ENCODE data around the gene HBA2.
A peak's percentile ranks its signal among the peaks of the same experiment; 100 is the strongest.
"Not testable (repeated sequence)": the region's sequence is repeated elsewhere in the genome, so short reads cannot be mapped to it uniquely, and the experiment has no call there.

Gene HBA2

GRCh38 chr16:155031-155398 lies 17.7 kb upstream of the HBA2 start:
- no peak for DNase-seq (ENCODE audit: low spot score)

DNA sequence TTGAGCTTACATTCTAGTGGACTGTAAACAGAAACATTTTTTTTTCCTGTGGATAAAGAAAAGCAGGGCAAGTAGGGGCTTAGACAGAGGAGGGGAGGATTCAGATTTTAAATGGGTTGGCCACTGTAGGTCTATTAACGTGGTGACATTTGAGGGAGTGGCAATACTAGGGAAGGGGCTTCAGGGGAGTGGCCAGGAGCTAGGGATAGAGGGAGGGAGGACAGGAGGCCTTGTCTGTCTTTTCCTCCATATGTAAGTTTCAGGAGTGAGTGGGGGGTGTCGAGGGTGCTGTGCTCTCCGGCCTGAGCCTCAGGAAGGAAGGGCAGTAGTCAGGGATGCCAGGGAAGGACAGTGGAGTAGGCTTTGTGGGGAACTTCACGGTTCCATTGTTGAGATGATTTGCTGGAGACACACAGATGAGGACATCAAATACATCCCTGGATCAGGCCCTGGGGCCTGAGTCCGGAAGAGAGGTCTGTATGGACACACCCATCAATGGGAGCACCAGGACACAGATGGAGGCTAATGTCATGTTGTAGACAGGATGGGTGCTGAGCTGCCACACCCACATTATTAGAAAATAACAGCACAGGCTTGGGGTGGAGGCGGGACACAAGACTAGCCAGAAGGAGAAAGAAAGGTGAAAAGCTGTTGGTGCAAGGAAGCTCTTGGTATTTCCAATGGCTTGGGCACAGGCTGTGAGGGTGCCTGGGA lies 13.4 kb upstream of the HBA2 start:
- no peak for DNase-seq (ENCODE audit: low spot score)

DNA sequence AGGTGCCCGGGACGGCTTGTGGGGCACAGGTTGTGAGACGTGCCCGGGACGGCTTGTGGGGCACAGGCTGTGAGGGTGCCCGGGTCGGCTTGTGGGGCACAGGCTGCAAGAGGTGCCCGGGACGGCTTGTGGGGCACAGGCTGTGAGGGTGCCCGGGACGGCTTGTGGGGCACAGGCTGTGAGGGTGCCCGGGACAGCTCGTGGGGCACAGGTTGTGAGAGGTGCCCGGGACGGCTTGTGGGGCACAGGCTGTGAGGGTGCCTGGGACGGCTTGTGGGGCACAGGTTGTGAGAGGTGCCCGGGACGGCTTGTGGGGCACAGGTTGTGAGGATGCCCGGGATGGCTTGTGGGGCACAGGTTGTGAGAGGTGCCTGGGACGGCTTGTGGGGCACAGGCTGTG lies 12.4 kb upstream of the HBA2 start:
- DNase-seq (ENCODE audit: low spot score), result not testable (repeated sequence)

DNA sequence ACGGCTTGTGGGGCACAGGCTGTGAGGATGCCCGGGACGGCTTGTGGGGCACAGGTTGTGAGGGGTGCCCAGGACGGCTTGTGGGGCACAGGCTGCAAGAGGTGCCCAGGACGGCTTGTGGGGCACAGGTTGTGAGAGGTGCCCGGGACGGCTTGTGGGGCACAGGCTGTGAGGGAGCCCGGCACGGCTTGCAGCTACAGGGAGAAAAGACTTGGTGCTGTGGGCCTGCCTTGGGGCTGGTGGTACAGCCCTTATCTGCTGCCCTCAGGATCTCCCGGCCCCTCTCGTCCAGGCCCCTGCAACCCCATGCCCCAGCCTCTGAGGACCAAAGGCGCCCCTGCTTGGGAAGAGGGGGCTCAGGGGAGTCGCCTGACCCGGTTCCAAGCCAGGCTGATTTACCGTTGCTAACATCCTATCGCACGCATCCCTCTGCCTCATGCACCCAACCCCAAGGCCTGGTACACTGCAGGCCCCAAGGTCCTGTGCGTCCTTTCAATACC lies 11.9 kb upstream of the HBA2 start:
- DNase-seq (ENCODE audit: low spot score), result no peak

DNA sequence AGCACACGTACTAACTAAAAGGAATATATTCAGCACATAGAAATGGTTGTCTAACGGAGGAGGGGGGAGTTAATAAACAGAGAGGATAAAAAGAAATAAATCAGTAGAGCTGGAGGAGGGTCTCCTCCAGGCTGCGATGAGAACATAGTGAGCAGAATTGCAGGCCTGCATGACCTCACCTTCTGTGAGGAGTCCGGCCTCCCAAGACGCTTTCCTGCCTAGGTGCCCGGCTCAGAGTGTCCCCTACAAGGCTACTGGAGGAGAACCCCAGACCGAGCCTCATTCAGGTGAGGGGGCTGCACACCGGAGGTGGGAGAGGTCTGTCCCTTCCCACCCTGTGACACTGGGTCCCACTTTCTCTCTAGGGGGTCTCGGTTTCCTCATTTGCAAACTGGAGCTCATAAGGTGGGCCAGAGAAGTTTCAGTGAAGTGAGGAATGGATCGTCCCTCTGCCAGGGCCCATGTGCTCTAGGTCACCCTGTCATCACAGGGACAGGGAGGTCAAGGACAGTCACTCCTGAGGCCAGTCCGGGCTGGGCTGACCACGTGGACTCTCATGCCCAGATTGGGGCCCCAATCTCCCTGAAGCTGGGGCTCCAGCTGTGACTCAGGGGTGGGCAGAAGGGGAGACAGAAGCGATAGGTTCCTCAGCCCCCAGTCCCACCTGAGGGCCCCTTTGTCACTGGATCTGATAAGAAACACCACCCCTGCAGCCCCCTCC lies 10.2 kb upstream of the HBA2 start:
- DNase-seq (ENCODE audit: low spot score), result peak; percentile 8

- not testable (repeated sequence) for DNase-seq (ENCODE audit: low spot score)
Measured at GRCh38 chr16:163139-163538, 9.5 kb upstream of the HBA2 start.

DNA sequence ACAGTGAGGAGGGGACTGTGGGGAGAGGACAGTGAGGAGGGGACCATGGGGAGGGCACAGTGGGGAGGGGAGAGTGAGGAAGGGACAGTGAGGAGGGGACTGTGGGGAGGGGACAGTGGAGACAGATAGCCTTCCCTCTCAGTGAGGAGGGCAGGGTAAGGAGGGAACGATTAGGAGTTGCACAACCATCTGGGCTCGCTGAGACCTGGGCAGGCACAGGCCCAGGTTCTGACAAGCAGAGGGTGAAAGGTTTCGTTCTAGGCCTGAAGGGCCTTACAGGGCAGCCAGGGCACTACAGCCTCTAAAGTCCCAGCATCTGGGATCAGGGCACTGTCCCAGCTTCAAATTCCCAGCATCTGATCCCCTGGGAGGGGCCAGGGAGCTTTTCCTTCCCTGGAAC lies 9.0 kb upstream of the HBA2 start:
- DNase-seq (ENCODE audit: low spot score), result not testable (repeated sequence)

- DNase-seq (ENCODE audit: low spot score), result not testable (repeated sequence)
Measured at GRCh38 chr16:164134-164823, 8.4 kb upstream of the HBA2 start.

DNA sequence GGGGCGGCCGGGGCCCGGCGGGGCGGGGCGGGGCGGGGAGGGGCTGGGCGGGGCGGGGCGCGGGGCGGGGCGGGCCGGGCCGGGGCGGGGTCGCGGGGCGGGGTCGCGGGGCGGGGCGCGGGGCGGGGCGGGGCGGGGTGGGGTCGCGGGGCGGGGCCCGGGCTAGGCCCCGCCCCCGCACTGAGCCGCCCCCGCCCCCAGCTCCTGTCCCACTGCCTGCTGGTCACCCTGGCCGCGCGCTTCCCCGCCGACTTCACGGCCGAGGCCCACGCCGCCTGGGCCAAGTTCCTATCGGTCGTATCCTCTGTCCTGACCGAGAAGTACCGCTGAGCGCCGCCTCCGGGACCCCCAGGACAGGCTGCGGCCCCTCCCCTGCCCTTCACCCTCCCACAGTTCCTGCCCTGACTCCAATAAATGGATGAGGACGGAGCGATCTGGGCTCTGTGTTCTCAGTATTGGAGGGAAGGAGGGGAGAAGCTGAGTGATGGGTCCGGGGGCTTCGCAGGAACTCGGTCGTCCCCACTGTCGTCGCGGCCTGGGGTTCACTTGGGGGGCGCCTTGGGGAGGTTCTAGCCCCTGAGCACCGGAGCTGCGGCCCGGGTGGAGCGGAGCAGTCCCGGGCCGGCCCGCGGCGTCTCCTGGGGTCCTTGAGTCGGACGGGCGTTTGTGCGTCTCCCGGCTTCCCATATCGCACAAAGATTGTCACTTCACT lies 7.7 kb upstream of the HBA2 start:
- peak; percentile 37 for DNase-seq (ENCODE audit: low spot score)

- peak; percentile 27 for DNase-seq (ENCODE audit: low spot score)
Measured at GRCh38 chr16:165539-166374, 6.9 kb upstream of the HBA2 start, which contains the start of gene HBM. Gene HBM (plus strand): TSS chr16:165978. CDS start chr16:165998, 20 bp downstream.

DNA sequence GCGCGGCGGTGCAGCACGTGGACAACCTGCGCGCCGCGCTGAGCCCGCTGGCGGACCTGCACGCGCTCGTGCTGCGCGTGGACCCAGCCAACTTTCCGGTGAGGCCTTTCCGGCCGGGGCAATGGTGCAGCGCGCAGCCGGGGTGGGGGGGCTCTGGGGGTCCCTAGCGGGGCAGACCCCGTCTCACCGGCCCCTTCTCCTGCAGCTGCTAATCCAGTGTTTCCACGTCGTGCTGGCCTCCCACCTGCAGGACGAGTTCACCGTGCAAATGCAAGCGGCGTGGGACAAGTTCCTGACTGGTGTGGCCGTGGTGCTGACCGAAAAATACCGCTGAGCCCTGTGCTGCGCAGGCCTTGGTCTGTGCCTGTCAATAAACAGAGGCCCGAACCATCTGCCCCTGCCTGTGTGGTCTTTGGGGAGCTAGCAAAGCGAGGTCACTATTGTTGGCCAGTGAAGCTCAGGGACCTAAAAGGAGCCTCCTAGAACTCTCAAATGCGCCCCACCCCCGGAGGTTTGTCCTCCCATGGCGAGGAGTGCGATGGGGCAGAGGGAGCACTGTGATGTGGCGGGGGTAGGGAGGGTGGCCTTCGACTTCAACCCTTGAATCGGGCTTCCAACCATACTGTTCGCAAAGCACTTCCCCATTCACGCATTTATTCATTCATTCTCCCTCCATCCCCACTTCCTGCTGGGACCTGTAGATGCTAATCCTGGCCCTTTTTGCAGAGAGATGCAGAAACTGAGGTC lies 6.1 kb upstream of the HBA2 start:
- DNase-seq (ENCODE audit: low spot score), result peak; percentile 14

DNA sequence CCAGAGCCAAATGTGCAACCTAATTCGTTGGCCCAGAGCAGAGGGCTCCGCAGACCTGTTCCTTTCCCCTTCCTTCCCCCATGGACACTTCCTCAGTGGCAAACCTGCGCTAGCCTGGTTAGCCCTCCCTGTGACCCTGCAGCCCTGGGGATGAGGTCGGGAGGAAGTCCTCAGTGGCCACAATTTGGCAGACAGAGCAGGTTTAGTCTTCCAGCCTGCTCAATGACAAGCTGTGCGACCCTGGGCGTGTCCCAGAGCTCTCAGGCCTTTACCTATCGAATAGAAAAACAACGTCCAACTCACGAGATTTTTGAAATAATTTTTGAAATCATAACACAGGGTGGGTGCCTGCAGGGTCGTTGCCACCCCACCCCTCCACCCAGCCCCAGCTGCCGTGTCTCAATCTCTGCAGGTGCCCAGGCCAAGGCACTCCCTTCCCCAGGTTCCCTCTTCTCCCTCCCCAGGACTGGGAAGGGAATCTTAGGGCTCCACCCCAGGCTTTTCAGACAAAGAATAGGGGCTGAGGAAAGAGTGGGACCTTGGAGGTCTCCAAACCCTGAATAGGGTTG lies 5.5 kb upstream of the HBA2 start:
- DNase-seq (ENCODE audit: low spot score), result peak; percentile 17

DNA sequence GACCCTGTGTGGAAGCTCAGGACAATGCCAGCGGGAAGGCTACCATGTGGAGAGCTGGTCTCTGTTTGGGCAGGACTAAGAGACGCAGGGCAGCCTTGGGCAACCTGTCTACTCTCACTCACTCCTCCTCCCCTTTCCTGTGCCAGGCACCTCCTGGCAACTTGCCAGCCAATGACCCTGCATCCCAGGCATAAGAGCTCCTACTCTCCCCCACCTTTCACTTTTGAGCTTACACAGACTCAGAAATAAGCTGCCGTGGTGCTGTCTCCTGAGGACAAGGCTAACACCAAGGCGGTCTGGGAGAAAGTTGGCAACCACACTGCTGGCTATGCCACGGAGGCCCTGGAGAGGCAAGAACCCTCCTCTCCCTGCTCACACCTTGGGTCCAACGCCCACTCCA lies 4.3 kb upstream of the HBA2 start:
- DNase-seq (ENCODE audit: low spot score), result peak; percentile 10

GRCh38 chr16:169014-169413 lies 3.7 kb upstream of the HBA2 start:
- peak; percentile 6 for DNase-seq (ENCODE audit: low spot score)

DNA sequence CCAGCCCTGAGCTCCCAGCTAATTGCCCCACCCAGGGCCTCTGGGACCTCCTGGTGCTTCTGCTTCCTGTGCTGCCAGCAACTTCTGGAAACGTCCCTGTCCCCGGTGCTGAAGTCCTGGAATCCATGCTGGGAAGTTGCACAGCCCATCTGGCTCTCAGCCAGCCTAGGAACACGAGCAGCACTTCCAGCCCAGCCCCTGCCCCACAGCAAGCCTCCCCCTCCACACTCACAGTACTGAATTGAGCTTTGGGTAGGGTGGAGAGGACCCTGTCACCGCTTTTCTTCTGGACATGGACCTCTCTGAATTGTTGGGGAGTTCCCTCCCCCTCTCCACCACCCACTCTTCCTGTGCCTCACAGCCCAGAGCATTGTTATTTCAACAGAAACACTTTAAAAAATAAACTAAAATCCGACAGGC lies 2.6 kb upstream of the HBA2 start:
- not testable (repeated sequence) for DNase-seq (ENCODE audit: low spot score)

DNA sequence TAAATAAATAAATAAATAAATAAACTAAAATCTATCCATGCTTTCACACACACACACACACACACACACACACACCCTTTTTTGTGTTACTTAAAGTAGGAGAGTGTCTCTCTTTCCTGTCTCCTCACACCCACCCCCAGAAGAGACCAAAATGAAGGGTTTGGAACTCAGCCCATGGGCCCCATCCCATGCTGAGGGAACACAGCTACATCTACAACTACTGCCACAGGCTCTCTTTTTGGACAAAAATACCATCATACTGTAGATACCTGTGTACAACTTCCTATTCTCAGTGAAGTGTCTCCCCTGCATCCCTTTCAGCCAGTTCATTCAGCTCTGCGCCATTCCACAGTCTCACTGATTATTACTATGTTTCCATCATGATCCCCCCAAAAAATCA lies 1.9 kb upstream of the HBA2 start:
- DNase-seq (ENCODE audit: low spot score), result no peak

DNA sequence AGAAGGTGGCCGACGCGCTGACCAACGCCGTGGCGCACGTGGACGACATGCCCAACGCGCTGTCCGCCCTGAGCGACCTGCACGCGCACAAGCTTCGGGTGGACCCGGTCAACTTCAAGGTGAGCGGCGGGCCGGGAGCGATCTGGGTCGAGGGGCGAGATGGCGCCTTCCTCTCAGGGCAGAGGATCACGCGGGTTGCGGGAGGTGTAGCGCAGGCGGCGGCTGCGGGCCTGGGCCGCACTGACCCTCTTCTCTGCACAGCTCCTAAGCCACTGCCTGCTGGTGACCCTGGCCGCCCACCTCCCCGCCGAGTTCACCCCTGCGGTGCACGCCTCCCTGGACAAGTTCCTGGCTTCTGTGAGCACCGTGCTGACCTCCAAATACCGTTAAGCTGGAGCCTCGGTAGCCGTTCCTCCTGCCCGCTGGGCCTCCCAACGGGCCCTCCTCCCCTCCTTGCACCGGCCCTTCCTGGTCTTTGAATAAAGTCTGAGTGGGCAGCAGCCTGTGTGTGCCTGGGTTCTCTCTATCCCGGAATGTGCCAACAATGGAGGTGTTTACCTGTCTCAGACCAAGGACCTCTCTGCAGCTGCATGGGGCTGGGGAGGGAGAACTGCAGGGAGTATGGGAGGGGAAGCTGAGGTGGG lies 657 bp downstream of the HBA2 start:
- not testable (repeated sequence) for DNase-seq (ENCODE audit: low spot score)

- not testable (repeated sequence) for DNase-seq (ENCODE audit: low spot score)
Measured at GRCh38 chr16:173928-174769, 1.5 kb downstream of the HBA2 start.

Data from AG08396 (cell line).